GM12878 (cell line): ENCODE measurements around the gene DERA. TPM values are rescaled to one million over a fixed set of nuclear protein-coding genes. Genes with fewer than 3 reads are reported as not detected.
"Not testable (repeated sequence)": the region's sequence is repeated elsewhere in the genome, so short reads cannot be mapped to it uniquely, and the experiment has no call there.

Experiments
- ATAC-seq: fragments of 200-7000 bp; cut with Tn5 transposase; 3 replicates; pipeline ENCODE4 v1.9.1; 2020; ENCODE audit warnings: mild to moderate bottlenecking, moderate library complexity
- BruUV-seq: library from RNA; stranded (reverse); fragments of 400-500 nt; replicated peaks from 2 replicates; lab custom pipeline; 2021; lab: Mats Ljungman, UMichigan
- CTCF ChIA-PET: fragments of 300-600 bp; sonication (Branson Sonifier 250); formaldehyde crosslinking; extraction: SDS; loops from one replicate; lab custom pipeline; 2021; ENCODE audit warnings: inconsistent platforms; lab: Yijun Ruan, JAX
- POLR2A ChIA-PET: fragments of 350-600 bp; formaldehyde crosslinking; extraction: SDS; loops from one replicate; lab custom pipeline; 2021; ENCODE audit warnings: inconsistent platforms; lab: Charles Lee
- RAD21 ChIA-PET: fragments of 300-600 bp; sonication (Branson Sonifier 250); formaldehyde crosslinking; loops from one replicate; lab custom pipeline; 2023; ENCODE audit warnings: antibody characterized with exemption; ENCODE audit not compliant: unreplicated experiment; lab: Charles Lee
- SMC1A ChIA-PET: fragments of 300-600 bp; sonication (Branson Sonifier 250); formaldehyde crosslinking; loops from one replicate; lab custom pipeline; 2023; ENCODE audit not compliant: unreplicated experiment, uncharacterized antibody; lab: Charles Lee
- DNase-seq: peaks from one replicate; pipeline ENCODE4 v3.0.0-alpha.2; 2011; ENCODE audit warnings: low read depth, low spot score
- FAIRE-seq: peaks from 3 replicates; lab custom pipeline; 2011; peaks lifted over from hg19 to GRCh38; lab: Jason Lieb, UNC
- H2AFZ ChIP-seq: 2 replicates; pipeline ENCODE4 v1.6.0; 2011; ENCODE audit warnings: low read depth, low read length, control low read depth; ENCODE audit not compliant: control insufficient read depth
- H3K27ac ChIP-seq: 2 replicates; pipeline ENCODE4 v1.5.1; 2011; ENCODE audit warnings: control low read depth; ENCODE audit not compliant: control insufficient read depth, insufficient read depth
- H3K27me3 ChIP-seq, 2 experiments: replicated peaks in 1 of 2; 2 replicates each; pipeline versions ENCODE4 v1.6.0 to v1.6.1; 2011; ENCODE audit warnings: low read length in 1 of 2; ENCODE audit not compliant: control insufficient read depth in 2 of 2, insufficient read depth in 2 of 2
- H3K36me3 ChIP-seq, 2 experiments: 2 replicates each; pipeline ENCODE4 v1.5.1; 2011; ENCODE audit warnings: low read length in 1 of 2; ENCODE audit not compliant: control insufficient read depth in 2 of 2, insufficient read depth in 2 of 2
- H3K4me1 ChIP-seq: 2 replicates; pipeline ENCODE4 v1.6.1; 2011; ENCODE audit warnings: mild to moderate bottlenecking, low read length, moderate library complexity, mixed read lengths; ENCODE audit not compliant: control insufficient read depth, insufficient read depth
- H3K4me2 ChIP-seq: 2 replicates; pipeline ENCODE4 v1.6.0; 2011; ENCODE audit warnings: control low read depth; ENCODE audit not compliant: control insufficient read depth, insufficient read depth
- H3K4me3 ChIP-seq: fragments of 200-600 bp; sonication (generic); 2 replicates; pipeline ENCODE4 v1.5.1; 2016
- H3K79me2 ChIP-seq: 2 replicates; pipeline ENCODE4 v1.6.0; 2011; ENCODE audit warnings: low read length; ENCODE audit not compliant: control insufficient read depth, insufficient read depth
- H3K9ac ChIP-seq: 2 replicates; pipeline ENCODE4 v1.8.0; 2011; ENCODE audit warnings: low read length, control low read depth, mixed read lengths; ENCODE audit not compliant: control insufficient read depth, insufficient read depth
- H3K9me3 ChIP-seq: replicated peaks from 3 replicates; pipeline ENCODE4 v1.5.1; 2011; ENCODE audit warnings: mild to moderate bottlenecking, low read length; ENCODE audit not compliant: control insufficient read depth, insufficient read depth
- H4K20me1 ChIP-seq: 2 replicates; pipeline ENCODE4 v1.6.0; 2011; ENCODE audit not compliant: control insufficient read depth, insufficient read depth
- CEBPZ ChIP-seq: fragments of 150-350 bp; IDR thresholded peaks from 2 replicates; pipeline ENCODE4 v1.6.1; 2016; ENCODE audit warnings: low read depth, low read length
- HCFC1 ChIP-seq: fragments of 150-350 bp; IDR thresholded peaks from 2 replicates; pipeline ENCODE4 v1.6.1; 2014; ENCODE audit warnings: low read length
- IKZF1 ChIP-seq: fragments of 450-650 bp; conservative IDR thresholded peaks from 2 replicates; pipeline ENCODE4 v1.6.1; 2017; ENCODE audit warnings: antibody characterized with exemption, mild to moderate bottlenecking
- MEF2A ChIP-seq: IDR thresholded peaks from 2 replicates; pipeline ENCODE4 v1.6.1; 2011; ENCODE audit warnings: low read depth, mild to moderate bottlenecking, low read length, moderate library complexity; ENCODE audit not compliant: insufficient read depth
- SP1 ChIP-seq: IDR thresholded peaks from one replicate; pipeline ENCODE4 v1.6.1; 2011; ENCODE audit warnings: low read depth, low read length
- WGBS: methylation state at CpG from one replicate; pipeline ENCODE4 v1.1.6; 2016; ENCODE audit warnings: low lambda C conversion rate; ENCODE audit not compliant: insufficient replicate concordance, insufficient coverage; ENCODE audit errors: missing lambda C conversion rate; 5-methylcytosine and 5-hydroxymethylcytosine counted together
- in situ Hi-C: fragments of 300-500 bp; cut with MboI; formaldehyde crosslinking; loops from 9 replicates; pipeline ENCODE4 v1.14.3; 2018; ENCODE audit warnings: mixed read lengths
- intact Hi-C: fragments of 100-400 bp; cut with micrococcal nuclease; formaldehyde crosslinking; loops from one replicate; pipeline ENCODE4 v1.14.2; 2022; ENCODE audit not compliant: unreplicated experiment
- polyA plus RNA-seq, 11 experiments: library from polyadenylated mRNA; depleted of rRNA in 4 of 11; unstranded in 6 of 11; stranded (reverse) in 5 of 11; fragments of >200 nt; fragmentation: Nextera tagmentation in 4 of 11; fragmentation: Illumina TruSeq in 1 of 11; extraction: Ambion mirVana in 4 of 11; extraction: Trizol in 1 of 11; gene quantifications; 1 replicate in 1 of 11; 2 replicates in 10 of 11; pipeline versions ENCODE4 v1.2.1 to v1.2.3, GENCODE V29; 2011 to 2016; ENCODE audit warnings: inconsistent platforms in 2 of 11, missing spikeins in 2 of 11, low read depth in 1 of 11
- total RNA-seq, 4 experiments: library from RNA; depleted of rRNA in 3 of 4; stranded (reverse); fragments of >200 nt in 3 of 4; fragmentation: Illumina TruSeq in 1 of 4; extraction: Trizol in 1 of 4; gene quantifications; 2 replicates each; pipeline versions ENCODE4 v1.2.1 to v1.2.3, GENCODE V29; 2013 to 2021
- TF ChIP-seq, protein P1 (sequence below): fragments of 450-650 bp; IDR thresholded peaks from 2 replicates; pipeline ENCODE4 v1.6.1; 2017; ENCODE audit warnings: antibody characterized with exemption, mild to moderate bottlenecking, moderate library complexity

Gene DERA
- total and polyA plus RNA-seq, 10 of the 15 experiments (the other 5 are each of a cell fraction or from before 2014, with no cell fraction given): 34.9 to 97.1 (median 40.8) TPM

DNA sequence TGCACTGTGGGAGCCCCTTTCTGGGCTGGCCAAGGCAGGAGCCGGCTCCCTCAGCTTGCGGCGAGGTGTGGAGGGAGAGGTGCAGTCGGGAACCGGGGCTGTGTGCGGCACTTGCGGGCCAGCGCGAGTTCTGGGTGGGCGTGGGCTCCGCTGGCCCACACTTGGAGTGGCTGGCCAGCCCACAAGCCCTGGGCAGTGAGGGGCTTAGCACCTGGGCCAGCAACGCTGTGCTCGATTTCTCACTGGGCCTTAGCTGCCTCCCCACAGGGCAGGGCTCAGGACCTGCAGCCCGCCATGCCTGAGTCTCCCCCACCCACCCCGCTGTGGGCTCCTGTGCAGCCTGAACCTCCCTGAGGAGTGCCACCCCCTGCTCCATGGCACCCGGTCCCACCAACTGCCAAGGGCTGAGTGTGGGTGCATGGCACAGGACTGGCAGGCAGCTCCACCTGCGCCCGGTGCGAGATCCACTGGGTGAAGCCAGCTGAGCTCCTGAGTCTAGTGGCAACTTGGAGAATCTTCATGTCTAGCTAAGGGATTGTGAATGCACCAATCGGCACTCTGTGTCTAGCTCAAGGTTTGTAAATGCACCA is 36.5 kb upstream of the DERA start:
- H3K27me3 ChIP-seq, intact Hi-C loops, H3K9me3 ChIP-seq, BruUV-seq, FAIRE-seq, H3K27ac ChIP-seq, H3K4me2 ChIP-seq, H4K20me1 ChIP-seq, H3K36me3 ChIP-seq, POLR2A ChIA-PET, H2AFZ ChIP-seq, H3K9ac ChIP-seq, ATAC-seq, DNase-seq, H3K79me2 ChIP-seq, H3K4me3 ChIP-seq, H3K4me1 ChIP-seq: not testable (repeated sequence)
- in situ Hi-C loops: loop anchor here (25.0 kb wide), 1 partner anchor 1087 kb away; no protein-coding TSS in a partner anchor
- RAD21 ChIA-PET: interaction anchor here (0.7 kb wide), 1 partner anchor 9 kb away, joined by 3 read pairs; no protein-coding TSS in a partner anchor
- 91% methylated on average over 20 of the region's 20 CpGs for WGBS
- CTCF ChIA-PET: interaction anchor here (1.3 kb wide), 1 partner anchor 342 kb away, joined by 5 read pairs; no protein-coding TSS in a partner anchor
- SMC1A ChIA-PET: interaction anchor here (1.1 to 1.6 kb wide), 2 partner anchors 11 to 28 kb away, joined by 3 read pairs; no protein-coding TSS in a partner anchor

DNA sequence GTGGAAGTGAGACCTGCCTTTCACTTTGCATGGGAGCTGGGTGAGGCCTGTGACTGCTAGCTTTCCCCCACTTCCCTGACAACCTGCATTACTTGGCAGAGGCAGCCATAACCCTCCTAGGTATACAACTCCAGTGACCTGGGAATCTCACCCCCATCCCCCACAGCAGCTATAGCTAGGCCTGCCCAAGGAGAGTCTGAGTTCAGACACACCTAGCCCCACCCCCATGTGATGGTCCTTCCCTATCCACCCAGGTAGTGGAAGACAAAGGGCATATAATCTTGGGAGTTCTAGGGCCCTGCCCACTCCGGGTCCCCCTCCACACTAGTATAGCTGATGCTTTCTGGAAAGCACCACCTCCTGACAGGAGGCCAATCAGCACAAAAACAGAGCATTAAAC is 35.3 kb upstream of the DERA start:
- H2AFZ ChIP-seq: no peak overlapping the region
- TF ChIP-seq, protein P1, sequence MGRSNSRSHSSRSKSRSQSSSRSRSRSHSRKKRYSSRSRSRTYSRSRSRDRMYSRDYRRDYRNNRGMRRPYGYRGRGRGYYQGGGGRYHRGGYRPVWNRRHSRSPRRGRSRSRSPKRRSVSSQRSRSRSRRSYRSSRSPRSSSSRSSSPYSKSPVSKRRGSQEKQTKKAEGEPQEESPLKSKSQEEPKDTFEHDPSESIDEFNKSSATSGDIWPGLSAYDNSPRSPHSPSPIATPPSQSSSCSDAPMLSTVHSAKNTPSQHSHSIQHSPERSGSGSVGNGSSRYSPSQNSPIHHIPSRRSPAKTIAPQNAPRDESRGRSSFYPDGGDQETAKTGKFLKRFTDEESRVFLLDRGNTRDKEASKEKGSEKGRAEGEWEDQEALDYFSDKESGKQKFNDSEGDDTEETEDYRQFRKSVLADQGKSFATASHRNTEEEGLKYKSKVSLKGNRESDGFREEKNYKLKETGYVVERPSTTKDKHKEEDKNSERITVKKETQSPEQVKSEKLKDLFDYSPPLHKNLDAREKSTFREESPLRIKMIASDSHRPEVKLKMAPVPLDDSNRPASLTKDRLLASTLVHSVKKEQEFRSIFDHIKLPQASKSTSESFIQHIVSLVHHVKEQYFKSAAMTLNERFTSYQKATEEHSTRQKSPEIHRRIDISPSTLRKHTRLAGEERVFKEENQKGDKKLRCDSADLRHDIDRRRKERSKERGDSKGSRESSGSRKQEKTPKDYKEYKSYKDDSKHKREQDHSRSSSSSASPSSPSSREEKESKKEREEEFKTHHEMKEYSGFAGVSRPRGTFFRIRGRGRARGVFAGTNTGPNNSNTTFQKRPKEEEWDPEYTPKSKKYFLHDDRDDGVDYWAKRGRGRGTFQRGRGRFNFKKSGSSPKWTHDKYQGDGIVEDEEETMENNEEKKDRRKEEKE: no peak
- TF ChIP-seq IKZF1 (no peak), SP1 (no peak), HCFC1 (no peak), MEF2A (no peak), CEBPZ (no peak)
- no peak overlapping the region for H3K9ac ChIP-seq
- no peaks in the 10 kb centered on the region for H4K20me1 ChIP-seq
- no peak for DNase-seq
- no peaks in the 10 kb centered on the region for H3K36me3 ChIP-seq
- no peaks in the 10 kb centered on the region for H3K79me2 ChIP-seq
- no peak overlapping the region for H3K27ac ChIP-seq
- no peak; the same call in 2 of the 3 replicates for ATAC-seq
- BruUV-seq: no TSS peak
- in situ Hi-C loops (loop anchor here (25.0 kb wide), 1 partner anchor 1089 kb away; no protein-coding TSS in a partner anchor), intact Hi-C loops (no loop called here)
- ChIA-PET POLR2A (interaction anchor here (0.5 to 0.6 kb wide), 2 partner anchors 8 to 36 kb away, joined by 3 read pairs; no protein-coding TSS in a partner anchor), RAD21 (no interaction called here), SMC1A (interaction anchor here (1.0 kb wide), 1 partner anchor 265 kb away, joined by 3 read pairs; no protein-coding TSS in a partner anchor), CTCF (interaction anchor here (1.3 to 1.9 kb wide), 2 partner anchors 12 to 343 kb away, joined by 4 to 5 read pairs; no protein-coding TSS in a partner anchor)
- no peak for FAIRE-seq
- peaks cover 4% of the 10 kb centered on the region; the same call in 1 of the 2 replicates for H3K4me1 ChIP-seq
- 0% methylated on average over 1 of the region's 1 CpG for WGBS
- H3K27me3 ChIP-seq: no peaks in the 10 kb centered on the region
- H3K9me3 ChIP-seq: no peaks in the 10 kb centered on the region; the same call in 2 of the 3 replicates
- H3K4me2 ChIP-seq: no peak overlapping the region
- H3K4me3 ChIP-seq: no peak overlapping the region
